SK-N-SH treated with all-trans-retinoic acid at 6 μM for 48 hours (cell line): ENCODE measurements around the gene TRIM24.

ENCODE experiments used
- ATAC-seq: fragments of 200-7000 bp; cut with Tn5 transposase; 3 replicates; pipeline ENCODE4 v1.9.1; 2020; ENCODE audit warnings: mild to moderate bottlenecking, moderate library complexity
- ARNTL ChIP-seq: fragments of 450-650 bp; formaldehyde crosslinking; IDR thresholded peaks from 2 replicates; pipeline ENCODE4 v1.5.0; 2020; ENCODE audit warnings: low read depth, mild to moderate bottlenecking, moderate library complexity, borderline replicate concordance
- BACH2 ChIP-seq: fragments of 250-450 bp; sonication (Bioruptor Pico); IDR thresholded peaks from 2 replicates; pipeline ENCODE4 v1.9.0; 2021; ENCODE audit warnings: mild to moderate bottlenecking, borderline replicate concordance
- CREB5 ChIP-seq: fragments of 250-450 bp; sonication (Bioruptor Pico); IDR thresholded peaks from 2 replicates; pipeline ENCODE4 v1.5.1; 2020; ENCODE audit warnings: low read depth, mild to moderate bottlenecking, moderate library complexity
- CSDC2 ChIP-seq: fragments of 250-450 bp; sonication (Bioruptor Pico); IDR thresholded peaks from 2 replicates; pipeline ENCODE4 v1.5.0; 2020; ENCODE audit warnings: mild to moderate bottlenecking, moderate library complexity
- GLIS3 ChIP-seq: fragments of 250-450 bp; sonication (Bioruptor Pico); IDR thresholded peaks from 2 replicates; pipeline ENCODE4 v1.5.0; 2020; ENCODE audit warnings: mild to moderate bottlenecking, moderate library complexity
- ISL1 ChIP-seq: fragments of 250-450 bp; sonication (Bioruptor Pico); IDR thresholded peaks from 2 replicates; pipeline ENCODE4 v2.1.2; 2022; ENCODE audit warnings: mild to moderate bottlenecking, moderate library complexity
- OSR1 ChIP-seq: fragments of 250-450 bp; sonication (Bioruptor Pico); IDR thresholded peaks from 2 replicates; pipeline ENCODE4 v1.8.0; 2022; ENCODE audit warnings: moderate library complexity, mild to moderate bottlenecking, inconsistent platforms
- PPARA ChIP-seq: fragments of 250-450 bp; sonication (Bioruptor Pico); IDR thresholded peaks from 2 replicates; pipeline ENCODE4 v1.5.0; 2020; ENCODE audit warnings: mild to moderate bottlenecking, borderline replicate concordance
- RARB ChIP-seq: fragments of 250-450 bp; sonication (Bioruptor Pico); IDR thresholded peaks from 2 replicates; pipeline ENCODE4 v1.8.0; 2021; ENCODE audit warnings: mild to moderate bottlenecking, moderate library complexity
- SNAI2 ChIP-seq: fragments of 250-450 bp; sonication (Bioruptor Pico); IDR thresholded peaks from 2 replicates; pipeline ENCODE4 v1.5.0; 2020; ENCODE audit warnings: mild to moderate bottlenecking, moderate library complexity
- TOX ChIP-seq: fragments of 250-450 bp; sonication (Bioruptor Pico); IDR thresholded peaks from 2 replicates; pipeline ENCODE4 v1.8.0; 2021; ENCODE audit warnings: mild to moderate bottlenecking, moderate library complexity, borderline replicate concordance
- ZC3H10 ChIP-seq: fragments of 250-450 bp; sonication (Bioruptor Pico); IDR thresholded peaks from 2 replicates; pipeline ENCODE4 v1.5.1; 2021; ENCODE audit warnings: mild to moderate bottlenecking, moderate library complexity
- ZFP3 ChIP-seq: fragments of 250-450 bp; sonication (Bioruptor Pico); IDR thresholded peaks from 2 replicates; pipeline ENCODE4 v1.5.0; 2020; ENCODE audit warnings: mild to moderate bottlenecking, moderate library complexity
- ZFP30 ChIP-seq: fragments of 450-650 bp; formaldehyde crosslinking; IDR thresholded peaks from 2 replicates; pipeline ENCODE4 v1.5.0; 2022; ENCODE audit warnings: mild to moderate bottlenecking, moderate library complexity
- ZNF565 ChIP-seq: fragments of 450-650 bp; formaldehyde crosslinking; conservative IDR thresholded peaks from 2 replicates; pipeline ENCODE4 v1.5.0; 2020; ENCODE audit warnings: low read depth, mild to moderate bottlenecking, moderate library complexity
- ZNF70 ChIP-seq: fragments of 450-650 bp; formaldehyde crosslinking; IDR thresholded peaks from 2 replicates; pipeline ENCODE4 v1.5.0; 2020; ENCODE audit warnings: mild to moderate bottlenecking, moderate library complexity
- ZNF8 ChIP-seq: fragments of 450-650 bp; formaldehyde crosslinking; IDR thresholded peaks from 2 replicates; pipeline ENCODE4 v1.5.0; 2020; ENCODE audit warnings: mild to moderate bottlenecking, moderate library complexity
- TF ChIP-seq, protein P1 (sequence below): fragments of 250-450 bp; sonication (Bioruptor Pico); IDR thresholded peaks from 2 replicates; pipeline ENCODE4 v1.5.1; 2021; ENCODE audit warnings: mild to moderate bottlenecking, moderate library complexity
- TF ChIP-seq, protein P2 (sequence below): fragments of 250-450 bp; sonication (Bioruptor Pico); IDR thresholded peaks from 2 replicates; pipeline ENCODE4 v1.8.0; 2021; ENCODE audit warnings: low read depth, mild to moderate bottlenecking, moderate library complexity, borderline replicate concordance
- TF ChIP-seq, protein P3 (sequence below): fragments of 250-450 bp; sonication (Bioruptor Pico); IDR thresholded peaks from 2 replicates; pipeline ENCODE4 v1.5.0; 2020; ENCODE audit warnings: mild to moderate bottlenecking, moderate library complexity
- TF ChIP-seq, protein P4 (sequence below): fragments of 250-450 bp; sonication (Bioruptor Pico); IDR thresholded peaks from 2 replicates; pipeline ENCODE4 v1.8.0; 2020; ENCODE audit warnings: mild to moderate bottlenecking, moderate library complexity, borderline replicate concordance

The TRIM24 gene

DNA sequence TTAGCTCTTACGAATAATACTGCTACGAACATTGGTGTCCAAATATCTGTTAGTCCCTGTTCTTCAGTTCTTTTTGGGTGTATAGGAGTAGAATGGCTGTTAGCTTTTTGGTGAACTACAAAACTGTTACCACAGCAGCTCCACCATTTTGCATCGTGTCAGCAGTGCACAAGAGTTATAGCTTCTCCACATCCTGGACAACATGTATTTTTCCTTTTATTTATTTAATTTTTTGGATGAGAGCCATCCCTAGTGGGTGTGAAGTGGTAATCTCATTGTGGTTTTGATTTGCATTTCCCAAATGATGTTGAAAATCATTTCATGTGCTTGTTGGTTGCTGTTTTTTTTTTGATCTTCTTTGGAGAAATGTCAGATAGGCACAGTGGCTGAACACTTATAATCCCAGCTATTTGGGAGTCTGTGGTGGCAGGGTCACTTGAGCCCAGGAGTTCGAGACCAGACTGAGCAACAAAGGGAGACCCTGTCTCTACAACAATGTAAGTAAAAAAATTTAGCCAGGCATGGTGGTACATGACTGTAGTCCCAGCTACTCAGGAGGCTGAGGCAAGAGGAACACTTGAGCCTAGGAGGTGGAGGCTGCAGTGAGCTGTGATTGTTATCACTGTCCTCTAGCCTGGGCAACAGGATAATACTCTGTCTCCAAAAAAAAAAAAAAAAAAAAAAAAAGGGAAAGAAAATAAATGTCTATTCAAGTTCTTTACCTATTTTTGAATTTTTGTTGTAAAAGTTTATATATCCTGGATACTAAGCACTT lies 31.7 kb downstream of the TRIM24 start:
- ATAC-seq: no peak

GRCh38 chr7:138492423-138492822 lies 32.4 kb downstream of the TRIM24 start:
- ATAC-seq: no peak
- no peak for TF ChIP-seq RARB (CRISPR knock-in tag)
- TF ChIP-seq, protein P1, sequence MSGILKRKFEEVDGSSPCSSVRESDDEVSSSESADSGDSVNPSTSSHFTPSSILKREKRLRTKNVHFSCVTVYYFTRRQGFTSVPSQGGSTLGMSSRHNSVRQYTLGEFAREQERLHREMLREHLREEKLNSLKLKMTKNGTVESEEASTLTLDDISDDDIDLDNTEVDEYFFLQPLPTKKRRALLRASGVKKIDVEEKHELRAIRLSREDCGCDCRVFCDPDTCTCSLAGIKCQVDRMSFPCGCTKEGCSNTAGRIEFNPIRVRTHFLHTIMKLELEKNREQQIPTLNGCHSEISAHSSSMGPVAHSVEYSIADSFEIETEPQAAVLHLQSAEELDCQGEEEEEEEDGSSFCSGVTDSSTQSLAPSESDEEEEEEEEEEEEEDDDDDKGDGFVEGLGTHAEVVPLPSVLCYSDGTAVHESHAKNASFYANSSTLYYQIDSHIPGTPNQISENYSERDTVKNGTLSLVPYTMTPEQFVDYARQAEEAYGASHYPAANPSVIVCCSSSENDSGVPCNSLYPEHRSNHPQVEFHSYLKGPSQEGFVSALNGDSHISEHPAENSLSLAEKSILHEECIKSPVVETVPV (CRISPR knock-in tag): no peak
- no peak for TF ChIP-seq CREB5 (CRISPR knock-in tag)
- TF ChIP-seq, protein P2, sequence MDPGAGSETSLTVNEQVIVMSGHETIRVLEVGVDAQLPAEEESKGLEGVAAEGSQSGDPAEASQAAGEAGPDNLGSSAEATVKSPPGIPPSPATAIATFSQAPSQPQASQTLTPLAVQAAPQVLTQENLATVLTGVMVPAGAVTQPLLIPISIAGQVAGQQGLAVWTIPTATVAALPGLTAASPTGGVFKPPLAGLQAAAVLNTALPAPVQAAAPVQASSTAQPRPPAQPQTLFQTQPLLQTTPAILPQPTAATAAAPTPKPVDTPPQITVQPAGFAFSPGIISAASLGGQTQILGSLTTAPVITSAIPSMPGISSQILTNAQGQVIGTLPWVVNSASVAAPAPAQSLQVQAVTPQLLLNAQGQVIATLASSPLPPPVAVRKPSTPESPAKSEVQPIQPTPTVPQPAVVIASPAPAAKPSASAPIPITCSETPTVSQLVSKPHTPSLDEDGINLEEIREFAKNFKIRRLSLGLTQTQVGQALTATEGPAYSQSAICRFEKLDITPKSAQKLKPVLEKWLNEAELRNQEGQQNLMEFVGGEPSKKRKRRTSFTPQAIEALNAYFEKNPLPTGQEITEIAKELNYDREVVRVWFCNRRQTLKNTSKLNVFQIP (CRISPR knock-in tag): no peak
- TF ChIP-seq, protein P3, sequence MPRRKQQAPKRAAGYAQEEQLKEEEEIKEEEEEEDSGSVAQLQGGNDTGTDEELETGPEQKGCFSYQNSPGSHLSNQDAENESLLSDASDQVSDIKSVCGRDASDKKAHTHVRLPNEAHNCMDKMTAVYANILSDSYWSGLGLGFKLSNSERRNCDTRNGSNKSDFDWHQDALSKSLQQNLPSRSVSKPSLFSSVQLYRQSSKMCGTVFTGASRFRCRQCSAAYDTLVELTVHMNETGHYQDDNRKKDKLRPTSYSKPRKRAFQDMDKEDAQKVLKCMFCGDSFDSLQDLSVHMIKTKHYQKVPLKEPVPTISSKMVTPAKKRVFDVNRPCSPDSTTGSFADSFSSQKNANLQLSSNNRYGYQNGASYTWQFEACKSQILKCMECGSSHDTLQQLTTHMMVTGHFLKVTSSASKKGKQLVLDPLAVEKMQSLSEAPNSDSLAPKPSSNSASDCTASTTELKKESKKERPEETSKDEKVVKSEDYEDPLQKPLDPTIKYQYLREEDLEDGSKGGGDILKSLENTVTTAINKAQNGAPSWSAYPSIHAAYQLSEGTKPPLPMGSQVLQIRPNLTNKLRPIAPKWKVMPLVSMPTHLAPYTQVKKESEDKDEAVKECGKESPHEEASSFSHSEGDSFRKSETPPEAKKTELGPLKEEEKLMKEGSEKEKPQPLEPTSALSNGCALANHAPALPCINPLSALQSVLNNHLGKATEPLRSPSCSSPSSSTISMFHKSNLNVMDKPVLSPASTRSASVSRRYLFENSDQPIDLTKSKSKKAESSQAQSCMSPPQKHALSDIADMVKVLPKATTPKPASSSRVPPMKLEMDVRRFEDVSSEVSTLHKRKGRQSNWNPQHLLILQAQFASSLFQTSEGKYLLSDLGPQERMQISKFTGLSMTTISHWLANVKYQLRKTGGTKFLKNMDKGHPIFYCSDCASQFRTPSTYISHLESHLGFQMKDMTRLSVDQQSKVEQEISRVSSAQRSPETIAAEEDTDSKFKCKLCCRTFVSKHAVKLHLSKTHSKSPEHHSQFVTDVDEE (CRISPR knock-in tag): no peak
- no peak for TF ChIP-seq ZNF565 (CRISPR knock-in tag)

More for the DNA sequence above, 31.7 kb downstream of the TRIM24 start:
- no peak for TF ChIP-seq BACH2 (CRISPR knock-in tag)
- no peak for TF ChIP-seq SNAI2
- no peak for TF ChIP-seq ISL1 (CRISPR knock-in tag)
- no peak for TF ChIP-seq ZFP30
- no peak for TF ChIP-seq ZFP3 (CRISPR knock-in tag)
- no peak for TF ChIP-seq CREB5 (CRISPR knock-in tag)
- TF ChIP-seq OSR1 (CRISPR knock-in tag): no peak
- TF ChIP-seq RARB (CRISPR knock-in tag): no peak
- TF ChIP-seq, protein P3 (CRISPR knock-in tag): no peak
- no peak for TF ChIP-seq ZC3H10 (CRISPR knock-in tag)
- TF ChIP-seq, protein P2 (CRISPR knock-in tag): no peak
- TF ChIP-seq GLIS3 (CRISPR knock-in tag): no peak
- TF ChIP-seq ZNF70: no peak
- no peak for TF ChIP-seq PPARA (CRISPR knock-in tag)
- no peak for TF ChIP-seq ZNF8 (CRISPR knock-in tag)
- TF ChIP-seq, protein P4, sequence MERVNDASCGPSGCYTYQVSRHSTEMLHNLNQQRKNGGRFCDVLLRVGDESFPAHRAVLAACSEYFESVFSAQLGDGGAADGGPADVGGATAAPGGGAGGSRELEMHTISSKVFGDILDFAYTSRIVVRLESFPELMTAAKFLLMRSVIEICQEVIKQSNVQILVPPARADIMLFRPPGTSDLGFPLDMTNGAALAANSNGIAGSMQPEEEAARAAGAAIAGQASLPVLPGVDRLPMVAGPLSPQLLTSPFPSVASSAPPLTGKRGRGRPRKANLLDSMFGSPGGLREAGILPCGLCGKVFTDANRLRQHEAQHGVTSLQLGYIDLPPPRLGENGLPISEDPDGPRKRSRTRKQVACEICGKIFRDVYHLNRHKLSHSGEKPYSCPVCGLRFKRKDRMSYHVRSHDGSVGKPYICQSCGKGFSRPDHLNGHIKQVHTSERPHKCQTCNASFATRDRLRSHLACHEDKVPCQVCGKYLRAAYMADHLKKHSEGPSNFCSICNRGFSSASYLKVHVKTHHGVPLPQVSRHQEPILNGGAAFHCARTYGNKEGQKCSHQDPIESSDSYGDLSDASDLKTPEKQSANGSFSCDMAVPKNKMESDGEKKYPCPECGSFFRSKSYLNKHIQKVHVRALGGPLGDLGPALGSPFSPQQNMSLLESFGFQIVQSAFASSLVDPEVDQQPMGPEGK (CRISPR knock-in tag): no peak
- no peak for TF ChIP-seq ARNTL
- no peak for TF ChIP-seq TOX (CRISPR knock-in tag)
- TF ChIP-seq CSDC2 (CRISPR knock-in tag): no peak
- TF ChIP-seq, protein P1 (CRISPR knock-in tag): no peak
